ENCODE measurements around the gene PPM1H. TPM values are rescaled to one million over a fixed set of nuclear protein-coding genes. Genes with fewer than 3 reads are reported as not detected.

Gene PPM1H
- total RNA-seq, 1 donor from 2014 or later, result 0.85 TPM

- intact Hi-C loops (cut with DNase I), result no loop called here
- Histone ChIP-seq H3K27ac (no peak overlapping the region), H3K4me1 (peaks cover 0 to 4% of the 10 kb centered on the region in 2 donors), H3K36me3 (peaks cover 0 to 6% of the 10 kb centered on the region in 2 donors), H3K27me3 (no peaks in the 10 kb centered on the region), H3K4me3 (no peak overlapping the region), H3K9me3 (no peaks in the 10 kb centered on the region)
- TF ChIP-seq, protein P1, sequence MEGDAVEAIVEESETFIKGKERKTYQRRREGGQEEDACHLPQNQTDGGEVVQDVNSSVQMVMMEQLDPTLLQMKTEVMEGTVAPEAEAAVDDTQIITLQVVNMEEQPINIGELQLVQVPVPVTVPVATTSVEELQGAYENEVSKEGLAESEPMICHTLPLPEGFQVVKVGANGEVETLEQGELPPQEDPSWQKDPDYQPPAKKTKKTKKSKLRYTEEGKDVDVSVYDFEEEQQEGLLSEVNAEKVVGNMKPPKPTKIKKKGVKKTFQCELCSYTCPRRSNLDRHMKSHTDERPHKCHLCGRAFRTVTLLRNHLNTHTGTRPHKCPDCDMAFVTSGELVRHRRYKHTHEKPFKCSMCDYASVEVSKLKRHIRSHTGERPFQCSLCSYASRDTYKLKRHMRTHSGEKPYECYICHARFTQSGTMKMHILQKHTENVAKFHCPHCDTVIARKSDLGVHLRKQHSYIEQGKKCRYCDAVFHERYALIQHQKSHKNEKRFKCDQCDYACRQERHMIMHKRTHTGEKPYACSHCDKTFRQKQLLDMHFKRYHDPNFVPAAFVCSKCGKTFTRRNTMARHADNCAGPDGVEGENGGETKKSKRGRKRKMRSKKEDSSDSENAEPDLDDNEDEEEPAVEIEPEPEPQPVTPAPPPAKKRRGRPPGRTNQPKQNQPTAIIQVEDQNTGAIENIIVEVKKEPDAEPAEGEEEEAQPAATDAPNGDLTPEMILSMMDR (IDR thresholded peaks at IDR 0.05), result no peak
- DNase-seq (ENCODE audit: low spot score in 2 of 2), result no peak
Observed at GRCh38 chr12:62716866-62717525, 218.0 kb downstream of the PPM1H start.

- TF ChIP-seq, protein P1 (IDR thresholded peaks at IDR 0.05), result no peak
- intact Hi-C loops (cut with DNase I), result no loop called here
Observed at GRCh38 chr12:62716037-62716436, 218.9 kb downstream of the PPM1H start.

DNA sequence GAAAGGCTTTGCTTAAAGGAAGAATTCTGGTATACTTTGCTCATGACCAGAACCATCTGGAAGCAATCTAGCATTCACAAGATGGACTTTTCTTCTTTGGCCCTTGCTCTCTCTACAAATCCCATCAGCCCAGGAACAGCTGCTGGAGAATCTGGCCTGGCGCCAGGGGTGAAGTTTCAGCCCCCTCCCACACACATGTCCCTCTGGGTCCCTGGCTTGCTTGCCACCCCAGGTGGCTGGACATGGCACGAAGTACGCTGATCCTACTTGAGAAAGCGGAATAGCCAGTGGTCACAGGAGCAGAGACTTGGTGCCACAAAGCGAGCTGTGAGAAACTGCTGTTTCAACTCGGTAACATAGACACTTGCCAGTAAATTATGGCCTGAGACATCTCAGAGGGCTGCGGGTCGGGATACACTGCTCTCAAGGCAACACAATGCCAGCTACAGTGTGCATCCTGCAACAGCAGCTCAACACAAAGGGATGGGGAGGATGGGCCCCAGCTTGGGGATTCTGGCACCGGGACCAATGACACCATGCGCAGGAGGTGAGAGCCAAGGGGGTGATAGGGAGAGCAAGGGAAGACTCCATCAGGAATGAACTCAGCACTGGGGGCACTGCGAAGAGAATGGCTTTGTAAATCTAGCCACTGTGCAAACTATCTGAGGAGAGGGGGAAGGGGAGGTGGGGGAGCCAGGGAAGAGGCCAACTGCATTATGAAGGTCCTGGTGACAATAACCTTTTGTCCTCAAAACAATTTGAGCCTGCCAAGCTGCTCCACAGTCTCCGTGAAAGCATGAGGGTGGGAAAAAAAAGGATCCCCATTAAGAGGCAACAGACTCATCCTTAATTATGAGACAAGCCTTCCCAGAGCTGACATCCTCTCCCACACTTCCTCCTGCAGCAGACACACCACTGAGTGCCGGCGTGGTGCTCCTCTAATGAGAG is 219.9 kb downstream of the PPM1H start:
- Histone ChIP-seq H3K36me3 (peaks cover 0 to 5% of the 10 kb centered on the region in 2 donors), H3K27me3 (no peaks in the 10 kb centered on the region), H3K4me1 (peaks cover 0 to 4% of the 10 kb centered on the region in 2 donors), H3K27ac (peak overlapping the region in 1 of 2 donors; percentile 31), H3K4me3 (no peak overlapping the region), H3K9me3 (no peaks in the 10 kb centered on the region)
- intact Hi-C loops (cut with DNase I), result no loop called here
- TF ChIP-seq, protein P1 (IDR thresholded peaks at IDR 0.05), result no peak
- DNase-seq (ENCODE audit: low spot score in 2 of 2), result no peak

More at GRCh38 chr12:62716037-62716436, 218.9 kb downstream of the PPM1H start:
- DNase-seq (ENCODE audit: low spot score in 2 of 2), result no peak
- Histone ChIP-seq H3K4me3 (no peak overlapping the region), H3K9me3 (no peaks in the 10 kb centered on the region), H3K4me1 (peaks cover 0 to 4% of the 10 kb centered on the region in 2 donors), H3K27me3 (no peaks in the 10 kb centered on the region), H3K36me3 (peaks cover 0 to 6% of the 10 kb centered on the region in 2 donors), H3K27ac (no peak overlapping the region)

DNA sequence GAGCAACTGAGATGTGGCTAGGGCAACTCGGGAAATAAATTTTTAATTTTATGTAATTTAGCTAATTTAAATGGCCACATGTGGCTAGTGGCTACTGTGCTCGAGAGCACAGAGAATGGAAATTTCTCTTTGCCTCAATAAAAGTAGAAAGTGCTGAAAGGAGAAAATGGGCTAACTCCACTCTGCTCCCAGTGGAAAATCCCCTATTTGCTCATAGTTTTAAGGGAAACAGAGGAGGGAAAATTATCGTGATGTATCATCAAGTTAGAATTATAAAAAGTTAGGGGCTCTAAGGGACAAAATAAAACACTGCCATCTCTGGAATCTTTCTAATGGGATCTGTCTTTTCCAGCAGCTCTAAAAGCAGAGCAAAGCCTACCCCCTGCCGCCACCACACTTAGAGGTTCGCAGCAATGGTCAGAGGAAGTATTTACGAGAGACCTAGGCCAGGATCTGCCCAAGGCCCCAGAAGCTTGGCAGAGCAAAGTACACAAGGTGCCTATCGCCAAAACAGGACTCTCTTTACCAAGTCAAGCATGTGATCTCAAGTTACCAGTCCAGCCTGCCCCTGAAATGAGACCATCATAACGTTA is 220.7 kb downstream of the PPM1H start:
- TF ChIP-seq, protein P1 (IDR thresholded peaks at IDR 0.05), result no peak
- peaks cover 0 to 2% of the 10 kb centered on the region in 2 donors for H3K4me1 ChIP-seq

DNA sequence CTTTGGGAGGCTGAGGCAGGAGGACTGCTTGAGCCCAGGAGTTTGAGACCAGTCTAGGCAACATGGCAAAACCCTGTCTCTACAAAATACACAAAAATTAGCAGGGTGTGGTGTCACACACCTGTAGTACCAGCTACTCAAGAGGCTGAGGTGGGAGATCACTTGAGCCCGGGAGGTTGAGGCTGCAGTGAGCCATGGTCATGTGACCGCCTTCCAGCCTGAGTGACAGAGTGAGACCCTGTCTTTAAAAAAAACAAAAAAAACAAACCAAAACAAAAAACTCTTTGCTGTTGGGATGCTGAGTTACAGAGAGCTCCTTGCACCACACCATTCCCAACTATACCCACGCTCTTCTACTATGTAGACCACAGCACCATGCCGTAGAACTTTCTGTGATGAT is 221.2 kb downstream of the PPM1H start:
- no peak overlapping the region for H3K4me3 ChIP-seq
- H3K27me3 ChIP-seq, result no peaks in the 10 kb centered on the region
- H3K36me3 ChIP-seq, result no peaks in the 10 kb centered on the region
- TF ChIP-seq, protein P1 (IDR thresholded peaks at IDR 0.05), result no peak
- DNase-seq (ENCODE audit: low spot score in 2 of 2), result no peak
- intact Hi-C loops (cut with DNase I), result no loop called here
- H3K4me1 ChIP-seq, result no peaks in the 10 kb centered on the region
- H3K27ac ChIP-seq, result no peak overlapping the region
- no peaks in the 10 kb centered on the region for H3K9me3 ChIP-seq

More for the DNA sequence above, 220.7 kb downstream of the PPM1H start:
- intact Hi-C loops (cut with DNase I), result no loop called here
- H3K4me3 ChIP-seq, result no peak overlapping the region
- no peaks in the 10 kb centered on the region for H3K27me3 ChIP-seq
- no peaks in the 10 kb centered on the region for H3K9me3 ChIP-seq
- no peak overlapping the region for H3K27ac ChIP-seq
- no peak for DNase-seq (ENCODE audit: low spot score in 2 of 2)
- no peaks in the 10 kb centered on the region for H3K36me3 ChIP-seq
